Aorta (tissue), 5 donors: ENCODE measurements around the gene C1QTNF9B. TPM values are rescaled to one million over a fixed set of nuclear protein-coding genes. Genes with fewer than 3 reads are reported as not detected.
A peak's percentile ranks its signal among the peaks of the same experiment; 100 is the strongest.
"Not testable (repeated sequence)": the region's sequence is repeated elsewhere in the genome, so short reads cannot be mapped to it uniquely, and the experiment has no call there.

Experiments
- ATAC-seq: fragments of 200-7000 bp; cut with Tn5 transposase; one replicate; pipeline ENCODE4 v1.9.1; 2022; ENCODE audit warnings: moderate library complexity; ENCODE audit not compliant: low FRiP score
- DNase-seq, 2 donors: peaks; one replicate each; pipeline ENCODE4 v3.0.0-alpha.2; 2020
- H3K27ac ChIP-seq, 2 donors: one replicate each; pipeline ENCODE4 v1.5.1; 2013; ENCODE audit warnings: low read length in 2 of 2, mild to moderate bottlenecking in 2 of 2, moderate library complexity in 2 of 2, control low read depth in 1 of 2, inconsistent platforms in 1 of 2, low read depth in 1 of 2
- H3K27me3 ChIP-seq, 2 donors: one replicate each; pipeline ENCODE4 v1.6.1; 2013; ENCODE audit warnings: control low read depth in 1 of 2, low read length in 1 of 2, mild to moderate bottlenecking in 1 of 2, moderate library complexity in 1 of 2; ENCODE audit not compliant: insufficient read depth in 2 of 2, control insufficient read depth in 1 of 2
- H3K36me3 ChIP-seq, 2 donors: one replicate each; pipeline ENCODE4 v1.6.1; 2013; ENCODE audit warnings: control low read depth in 1 of 2, low read length in 1 of 2, mild to moderate bottlenecking in 1 of 2; ENCODE audit not compliant: insufficient read depth in 2 of 2, control insufficient read depth in 1 of 2
- H3K4me1 ChIP-seq, 2 donors: one replicate each; pipeline ENCODE4 v1.6.1; 2013; ENCODE audit warnings: low read length in 2 of 2, control low read depth in 1 of 2, mild to moderate bottlenecking in 1 of 2, moderate library complexity in 1 of 2; ENCODE audit not compliant: insufficient read depth in 2 of 2, control insufficient read depth in 1 of 2
- H3K4me3 ChIP-seq, 2 donors: one replicate each; pipeline ENCODE4 v1.5.1; 2013; ENCODE audit warnings: low read length in 2 of 2, control low read depth in 1 of 2, mild to moderate bottlenecking in 1 of 2
- H3K9me3 ChIP-seq: one replicate; pipeline ENCODE4 v1.6.1; 2013; ENCODE audit warnings: mild to moderate bottlenecking, low read length; ENCODE audit not compliant: control insufficient read depth
- WGBS, 2 donors: extraction: QIAGEN DNeasy Blood & Tissue Kit; methylation state at CpG; one replicate each; pipeline ENCODE4 v1.1.7; 2013; 5-methylcytosine and 5-hydroxymethylcytosine counted together
- intact Hi-C, 2 donors: fragments of 100-400 bp; cut with DNase I; formaldehyde crosslinking; loops; one replicate each; pipeline versions ENCODE4 v1.14.2 to v1.15.0; 2022
- polyA plus RNA-seq, 2 donors: library from polyadenylated mRNA; stranded (reverse); fragments of 200-250 nt; gene quantifications; one replicate each; pipeline ENCODE4 v1.2.3, GENCODE V29; 2013
- total RNA-seq, 2 donors: library from RNA; stranded (reverse); fragmentation: NEBNext Ultra II Directional; extraction: Animal tissue kit (Norgen Biotek cat#: 25700); gene quantifications; one replicate each; pipeline ENCODE4 v1.2.1, GENCODE V29; 2021
- donor health status: healthy with polysubstance abuse.
- donor health status: Bipolar disorder and iron deficiency.
- donor health status: DM: no; HTN: no; CAD: no.
- donor health status: DM: no; HTN: no; CAD: no.
- donor health status: DM: yes; HTN: yes; CAD: no.

Gene C1QTNF9B
- total and polyA plus RNA-seq, 4 donors: 0.93 TPM; not detected in 3

DNA sequence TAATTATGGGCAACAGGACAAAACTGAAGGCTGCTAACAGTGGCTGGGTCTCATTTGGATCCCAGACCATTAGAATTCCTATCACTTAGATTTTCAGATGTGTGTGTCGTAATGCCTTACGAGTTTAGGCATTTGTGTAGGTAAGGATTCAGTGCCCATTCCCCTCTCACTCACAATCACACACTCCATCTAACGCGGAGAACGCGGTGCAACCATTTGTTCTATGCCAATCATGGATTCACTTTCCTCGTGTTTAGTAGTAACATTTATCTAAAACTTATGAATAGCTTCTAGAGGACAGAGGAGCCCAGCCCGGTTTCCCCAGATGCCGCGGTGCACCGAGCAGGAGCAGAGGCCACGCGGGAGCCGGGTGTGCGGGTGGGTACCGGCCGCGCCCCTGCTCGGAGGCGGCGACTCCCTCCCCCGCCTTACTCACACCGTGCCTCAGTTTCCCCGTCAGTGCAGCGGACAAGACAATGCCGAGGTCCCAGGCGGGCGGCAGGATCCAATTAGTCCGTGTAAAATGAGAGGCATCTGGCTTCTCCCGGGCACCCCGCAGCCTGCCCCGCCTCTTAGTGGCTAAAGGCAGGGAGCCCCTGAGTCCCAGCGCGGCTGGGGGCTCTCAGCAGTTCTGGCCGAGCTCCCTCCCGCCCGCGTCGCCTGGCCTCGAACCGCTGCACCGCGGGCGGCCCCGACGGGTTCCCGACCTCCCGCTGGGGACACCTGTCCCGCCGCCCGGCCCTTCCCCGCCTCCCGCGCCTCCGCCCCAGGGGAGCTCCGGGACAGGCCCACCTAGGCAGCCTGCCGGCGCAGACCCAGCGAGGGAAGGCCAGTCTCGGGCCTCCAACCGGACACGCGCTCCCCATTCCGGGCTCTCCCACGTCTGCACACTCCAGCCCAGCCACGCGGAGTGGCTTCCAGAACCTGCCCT is 5.9 kb upstream of the C1QTNF9B start:
- Histone ChIP-seq H3K27me3 (peaks cover 0 to 1% of the 10 kb centered on the region in 2 donors), H3K27ac (no peak overlapping the region), H3K36me3 (no peaks in the 10 kb centered on the region), H3K4me3 (no peak overlapping the region), H3K9me3 (peaks cover 3% of the 10 kb centered on the region), H3K4me1 (no peaks in the 10 kb centered on the region)
- no peak for DNase-seq
- intact Hi-C loops: no loop called here
- 8 to 13% methylated on average over 46 to 67 of the region's 67 CpGs for WGBS, 2 donors
- peak; percentile 55 for ATAC-seq

DNA sequence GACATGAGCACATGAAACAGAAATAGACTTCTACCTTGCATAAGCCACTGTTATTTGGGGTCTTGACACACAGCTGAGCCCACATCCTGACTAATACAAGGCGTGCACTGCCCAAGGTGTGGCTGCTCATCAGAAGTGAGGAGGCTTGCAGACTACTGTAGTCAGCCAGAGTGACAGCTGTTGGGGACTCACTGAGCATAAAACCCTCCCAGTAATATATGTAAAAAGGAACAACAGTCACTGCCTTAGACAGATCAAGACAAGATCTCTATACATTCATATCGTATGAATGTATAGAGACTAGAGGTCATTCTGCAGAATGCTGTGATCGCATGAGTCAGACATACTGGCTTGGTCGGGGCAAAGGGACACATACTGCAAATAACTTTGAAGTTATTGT is 4.1 kb upstream of the C1QTNF9B start:
- Histone ChIP-seq H3K27me3 (no peaks in the 10 kb centered on the region), H3K27ac (no peak overlapping the region), H3K4me1 (no peaks in the 10 kb centered on the region), H3K4me3 (no peak overlapping the region), H3K9me3 (no peaks in the 10 kb centered on the region), H3K36me3 (no peaks in the 10 kb centered on the region)
- ATAC-seq: no peak
- no peak for DNase-seq
- WGBS, 2 donors: 89 to 92% methylated on average over 4 of the region's 4 CpGs
- intact Hi-C loops: no loop called here

DNA sequence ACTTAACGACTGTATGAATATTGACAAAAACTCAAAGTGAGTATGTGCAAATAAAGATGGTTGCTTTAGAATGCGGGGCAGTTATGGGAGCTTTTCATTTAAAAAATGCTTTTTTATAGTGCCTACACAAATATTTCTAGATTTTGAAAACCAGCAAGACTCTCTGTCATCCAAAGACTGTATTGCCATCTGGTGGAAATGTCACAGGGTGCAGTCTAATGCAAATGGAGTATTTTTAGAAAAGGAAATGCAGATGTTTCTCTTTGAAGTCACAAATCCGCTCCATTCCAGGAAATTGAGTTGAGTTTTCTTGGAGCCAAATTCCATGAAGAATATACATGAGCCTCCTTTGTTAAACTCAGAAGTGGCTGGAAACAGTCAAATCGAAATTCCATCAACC is 2.3 kb upstream of the C1QTNF9B start:
- Histone ChIP-seq H3K4me3 (no peak overlapping the region), H3K9me3 (no peaks in the 10 kb centered on the region), H3K4me1 (no peaks in the 10 kb centered on the region), H3K36me3 (no peaks in the 10 kb centered on the region), H3K27me3 (no peaks in the 10 kb centered on the region), H3K27ac (no peak overlapping the region)
- intact Hi-C loops: loop anchor here in 1 of 2 donors (5.0 kb wide), 1 partner anchor 432 kb away; no protein-coding TSS in a partner anchor
- no peak for DNase-seq
- no peak for ATAC-seq
- 7 to 13% methylated on average over 4 of the region's 4 CpGs for WGBS, 2 donors

DNA sequence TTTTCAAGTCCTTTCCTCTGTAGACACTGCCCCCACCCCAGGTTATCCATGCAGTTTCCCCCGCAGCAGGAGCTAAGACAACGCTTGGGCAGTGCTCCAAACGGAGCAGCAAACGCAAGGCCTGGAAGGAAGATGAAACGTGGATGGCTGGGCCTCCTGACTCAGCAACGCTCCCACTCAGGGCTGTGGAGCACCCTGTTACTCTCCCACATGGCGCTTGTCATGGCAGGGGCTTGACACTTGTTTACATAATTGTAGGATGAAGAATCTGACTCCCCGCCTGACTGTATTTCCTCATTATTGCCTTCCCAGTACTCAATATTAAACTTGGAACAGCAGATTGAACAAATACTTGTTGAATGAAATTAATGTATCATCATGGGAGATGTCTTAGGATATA is 799 bp upstream of the C1QTNF9B start:
- ATAC-seq (no peak), DNase-seq (no peak)
- Histone ChIP-seq H3K27ac (no peak overlapping the region), H3K27me3 (no peaks in the 10 kb centered on the region), H3K4me3 (no peak overlapping the region), H3K36me3 (no peaks in the 10 kb centered on the region), H3K9me3 (no peaks in the 10 kb centered on the region), H3K4me1 (no peaks in the 10 kb centered on the region)
- 79 to 84% methylated on average over 8 of the region's 8 CpGs for WGBS, 2 donors
- intact Hi-C loops: loop anchor here in 1 of 2 donors (5.0 kb wide), 1 partner anchor 431 kb away; no protein-coding TSS in a partner anchor

DNA sequence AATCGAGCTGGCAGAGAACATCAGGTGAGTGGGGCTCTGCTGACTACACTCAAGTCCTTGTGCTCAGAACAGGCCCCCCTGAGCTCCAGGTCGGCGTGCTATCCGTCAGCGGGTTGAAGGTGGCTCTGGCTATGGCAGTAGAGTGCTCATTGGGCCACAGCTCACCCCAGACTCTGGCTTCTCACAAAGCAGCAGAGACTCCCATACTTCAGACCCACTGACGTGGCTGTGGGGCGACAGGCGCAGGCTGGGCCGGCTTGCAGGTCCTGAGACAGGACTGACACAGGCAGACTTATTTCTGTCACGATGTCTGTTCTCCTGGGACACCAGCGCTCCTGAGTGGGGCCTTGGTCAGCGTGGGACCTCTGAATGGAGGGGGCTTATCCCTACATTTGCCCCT is 2.6 kb downstream of the C1QTNF9B start:
- 81 to 87% methylated on average over 9 to 12 of the region's 12 CpGs for WGBS, 2 donors
- H3K4me3 ChIP-seq, H3K36me3 ChIP-seq, H3K27me3 ChIP-seq, DNase-seq, H3K4me1 ChIP-seq, H3K9me3 ChIP-seq, ATAC-seq, H3K27ac ChIP-seq: not testable (repeated sequence)
- intact Hi-C loops: loop anchor here in 1 of 2 donors (5.0 kb wide), 1 partner anchor 427 kb away; no protein-coding TSS in a partner anchor

DNA sequence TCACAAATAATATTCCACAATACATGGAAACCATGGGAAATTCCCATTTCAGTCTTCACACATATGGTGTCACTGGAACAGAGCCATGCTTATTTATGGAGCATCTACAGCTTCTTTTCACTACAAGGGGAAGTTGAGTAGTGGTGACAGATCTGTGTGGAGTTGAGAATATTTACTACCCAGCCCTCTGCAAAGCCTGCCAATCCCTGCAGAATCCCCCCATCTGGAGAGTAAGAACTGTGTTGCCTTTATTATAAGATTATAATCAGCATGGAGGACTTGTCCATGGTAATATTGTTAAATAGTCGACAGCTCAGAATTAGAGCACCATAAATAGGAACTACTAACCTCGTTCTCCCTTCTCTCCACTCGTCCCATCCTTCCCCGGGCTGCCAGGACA is 3.5 kb downstream of the C1QTNF9B start:
- DNase-seq, H3K27me3 ChIP-seq, H3K9me3 ChIP-seq, ATAC-seq, H3K36me3 ChIP-seq, H3K4me1 ChIP-seq, H3K27ac ChIP-seq, intact Hi-C loops, H3K4me3 ChIP-seq: not testable (repeated sequence)
- WGBS, 2 donors: 63 to 83% methylated on average over 1 to 4 of the region's 4 CpGs

DNA sequence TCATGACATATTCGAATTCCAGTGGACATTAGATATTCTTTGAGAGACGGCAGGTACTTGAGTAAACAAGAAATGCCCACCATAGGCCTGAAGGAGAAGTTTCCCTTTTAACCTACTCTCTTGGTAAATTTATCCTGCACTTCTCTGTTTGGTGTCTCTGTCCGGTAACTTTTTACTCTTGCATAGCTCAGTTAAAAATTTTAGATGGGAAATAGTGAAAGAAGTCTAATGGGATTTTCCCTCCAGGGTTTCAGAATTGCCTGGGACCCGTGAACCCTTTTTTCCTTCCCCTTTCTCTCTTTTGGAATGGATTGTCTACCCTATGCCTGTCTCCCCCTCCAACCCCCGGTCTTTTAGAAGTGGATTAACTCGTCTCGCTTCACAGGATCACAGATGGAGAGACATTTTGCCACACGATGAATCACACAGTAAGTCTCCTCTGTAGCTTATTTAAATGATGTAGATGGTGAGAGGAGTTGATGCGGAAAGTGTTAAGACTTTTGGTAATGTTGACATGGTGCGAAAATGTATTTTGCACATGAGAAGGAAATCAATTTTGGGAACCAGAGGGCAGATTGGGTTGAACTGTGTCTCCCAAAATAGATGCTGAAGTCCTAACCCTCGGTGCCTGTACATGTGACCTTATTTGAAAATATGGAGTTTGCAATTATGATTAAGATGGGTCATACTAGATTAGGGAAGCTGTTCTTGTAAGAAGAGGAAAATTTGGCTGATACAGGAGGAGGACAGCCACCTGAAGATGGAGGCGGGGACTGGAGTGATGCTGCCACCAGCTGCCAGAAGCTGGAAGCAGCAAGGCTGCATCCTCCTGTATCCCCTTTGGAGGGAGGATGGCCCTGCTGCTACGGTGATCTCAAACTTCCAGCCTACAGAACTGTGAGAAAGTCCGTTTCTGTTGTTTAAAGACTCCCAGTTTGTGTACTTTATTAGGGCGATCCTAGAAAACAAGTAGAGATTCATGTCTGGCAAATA is 7.4 kb downstream of the C1QTNF9B start:
- no peaks in the 10 kb centered on the region for H3K9me3 ChIP-seq
- no peaks in the 10 kb centered on the region for H3K27me3 ChIP-seq
- H3K27ac ChIP-seq: no peak overlapping the region
- H3K4me3 ChIP-seq: no peak overlapping the region
- ATAC-seq: no peak
- no peaks in the 10 kb centered on the region for H3K36me3 ChIP-seq
- intact Hi-C loops: no loop called here
- WGBS, 2 donors: 37 to 42% methylated on average over 15 of the region's 15 CpGs
- DNase-seq: no peak
- no peaks in the 10 kb centered on the region for H3K4me1 ChIP-seq
